HepG2 (cell line): ENCODE results near the gene TBC1D4. TPM values are rescaled to one million over a fixed set of nuclear protein-coding genes. Genes with fewer than 3 reads are reported as not detected.

Source experiments
- ATAC-seq: fragments of 200-7000 bp; cut with Tn5 transposase; 3 replicates; pipeline ENCODE4 v1.9.1; 2020; ENCODE audit warnings: mild to moderate bottlenecking, moderate library complexity
- BruUV-seq: library from RNA; stranded (reverse); fragments of 400-500 nt; replicated peaks from 2 replicates; lab custom pipeline; 2021; lab: Mats Ljungman, UMichigan
- CTCF ChIA-PET: fragments of 300-600 bp; formaldehyde crosslinking; extraction: SDS; loops from one replicate; lab custom pipeline; 2021; ENCODE audit warnings: low total read pairs, inconsistent platforms, low intra/inter-chr PET ratio; lab: Yijun Ruan, JAX
- POLR2A ChIA-PET: fragments of 350-600 bp; sonication (Branson Sonifier 250); formaldehyde crosslinking; loops from one replicate; lab custom pipeline; 2020; ENCODE audit warnings: antibody characterized with exemption, inconsistent platforms; lab: Yijun Ruan, JAX
- DNase-seq: peaks from one replicate; pipeline ENCODE4 v3.0.0-alpha.2; 2015; ENCODE audit warnings: low spot score
- FAIRE-seq: peaks from 3 replicates; lab custom pipeline; 2011; peaks lifted over from hg19 to GRCh38; lab: Jason Lieb, UNC
- H2AFZ ChIP-seq: one replicate; pipeline ENCODE4 v1.6.1; 2011; ENCODE audit warnings: low read length, inconsistent platforms
- H3K27ac ChIP-seq: fragments of 300-600 bp; 3 replicates; pipeline ENCODE4 v1.8.0; 2011; ENCODE audit warnings: mixed run types, mild to moderate bottlenecking, mixed read lengths, low read length, inconsistent platforms; ENCODE audit not compliant: insufficient read depth; ENCODE audit errors: extremely low read length
- H3K27me3 ChIP-seq, 2 experiments: fragments of 200-600 bp in 1 of 2; 2 replicates in 1 of 2; 3 replicates in 1 of 2; pipeline versions ENCODE4 v1.6.0 to v1.8.0; 2011; ENCODE audit warnings: low read length in 2 of 2, mild to moderate bottlenecking in 2 of 2, moderate library complexity in 2 of 2, inconsistent platforms in 1 of 2; ENCODE audit not compliant: insufficient read depth in 2 of 2, control insufficient read depth in 1 of 2
- H3K36me3 ChIP-seq, 2 experiments: fragments of 200-600 bp in 1 of 2; replicated peaks in 1 of 2; 2 replicates in 1 of 2; 3 replicates in 1 of 2; pipeline versions ENCODE4 v1.5.1 to v1.8.0; 2011; ENCODE audit warnings: low read length in 2 of 2, inconsistent platforms in 1 of 2; ENCODE audit not compliant: insufficient read depth in 2 of 2, control insufficient read depth in 1 of 2
- H3K4me1 ChIP-seq: 2 replicates; pipeline ENCODE4 v1.5.1; 2012; ENCODE audit warnings: low read length, inconsistent platforms; ENCODE audit not compliant: insufficient read depth
- H3K4me2 ChIP-seq: 2 replicates; pipeline ENCODE4 v1.6.0; 2011; ENCODE audit warnings: low read depth, low read length, inconsistent platforms
- H3K4me3 ChIP-seq, 3 experiments: fragments of 200-600 bp in 1 of 3; sonication (generic), shearing (Covaris generic) in 1 of 3; replicated peaks in 1 of 3; 2 replicates each; pipeline ENCODE4 v1.5.1; 2011 to 2016; ENCODE audit warnings: low read length in 3 of 3, inconsistent platforms in 2 of 3, low read depth in 2 of 3, mild to moderate bottlenecking in 2 of 3, control low read depth in 1 of 3, mixed read lengths in 1 of 3; ENCODE audit not compliant: insufficient read depth in 1 of 3
- H3K79me2 ChIP-seq: one replicate; pipeline ENCODE4 v1.6.1; 2011; ENCODE audit warnings: low read length, inconsistent platforms; ENCODE audit not compliant: insufficient read depth
- H3K9ac ChIP-seq: 2 replicates; pipeline ENCODE4 v1.6.0; 2011; ENCODE audit warnings: mild to moderate bottlenecking, low read depth, low read length, inconsistent platforms; ENCODE audit not compliant: insufficient read depth
- H3K9me3 ChIP-seq: 2 replicates; pipeline ENCODE4 v1.5.1; 2012; ENCODE audit warnings: mild to moderate bottlenecking, low read length
- H4K20me1 ChIP-seq: 2 replicates; pipeline ENCODE4 v1.6.0; 2011; ENCODE audit warnings: inconsistent platforms, mild to moderate bottlenecking, low read length, moderate library complexity; ENCODE audit not compliant: insufficient read depth
- AHDC1 ChIP-seq: sonication (generic); formaldehyde crosslinking; IDR thresholded peaks from 2 replicates; pipeline ENCODE4 v1.5.1; 2020; ENCODE audit warnings: mild to moderate bottlenecking, missing genetic modification reagents, borderline replicate concordance
- ARID2 ChIP-seq: sonication (generic); formaldehyde crosslinking; IDR thresholded peaks from 2 replicates; pipeline ENCODE4 v1.8.1; 2022; ENCODE audit warnings: mild to moderate bottlenecking, missing genetic modification reagents, borderline replicate concordance
- ARID4A ChIP-seq: sonication (generic); formaldehyde crosslinking; IDR thresholded peaks from 2 replicates; pipeline ENCODE4 v1.5.0; 2020; ENCODE audit warnings: mild to moderate bottlenecking, missing genetic modification reagents, borderline replicate concordance
- ARNT2 ChIP-seq: sonication (generic); formaldehyde crosslinking; IDR thresholded peaks from 2 replicates; pipeline ENCODE4 v1.8.0; 2022; ENCODE audit warnings: mild to moderate bottlenecking, low read depth, missing genetic modification reagents, moderate library complexity
- BRD4 ChIP-seq: sonication (generic); formaldehyde crosslinking; IDR thresholded peaks from 2 replicates; pipeline ENCODE4 v1.4.0; 2020; ENCODE audit warnings: missing genetic modification reagents
- FOXC1 ChIP-seq: sonication (generic); formaldehyde crosslinking; IDR thresholded peaks from 2 replicates; pipeline ENCODE4 v1.8.0; 2022; ENCODE audit warnings: mild to moderate bottlenecking, missing genetic modification reagents, borderline replicate concordance
- RERE ChIP-seq: IDR thresholded peaks from 2 replicates; pipeline ENCODE4 v1.6.1; 2016; ENCODE audit warnings: low read depth, missing genetic modification reagents, missing compliant biosample characterization
- ZNF333 ChIP-seq: sonication (generic); formaldehyde crosslinking; IDR thresholded peaks from 2 replicates; pipeline ENCODE4 v1.4.0; 2020; ENCODE audit warnings: mild to moderate bottlenecking, missing genetic modification reagents, borderline replicate concordance
- ZNF766 ChIP-seq: sonication (generic); formaldehyde crosslinking; IDR thresholded peaks from 2 replicates; pipeline ENCODE4 v1.5.0; 2020; ENCODE audit warnings: missing genetic modification reagents, borderline replicate concordance
- WGBS: methylation state at CpG from one replicate; pipeline ENCODE4 v1.1.6; 2017; ENCODE audit warnings: low lambda C conversion rate; 5-methylcytosine and 5-hydroxymethylcytosine counted together
- in situ Hi-C: cut with HindIII; loops from 2 replicates; pipeline ENCODE4 v1.10.0; 2017; ENCODE audit warnings: low pct_unique_long_range_greater_than_20kb; ENCODE audit not compliant: extremely low pct_ligation_motif_present
- intact Hi-C: fragments of 100-400 bp; cut with micrococcal nuclease; formaldehyde crosslinking; loops from one replicate; pipeline ENCODE4 v1.10.0; 2022; ENCODE audit not compliant: unreplicated experiment
- polyA plus RNA-seq, 8 experiments: library from polyadenylated mRNA; depleted of rRNA in 3 of 8; stranded (reverse) in 7 of 8; unstranded in 1 of 8; fragments of >200 nt; fragmentation: Illumina TruSeq in 4 of 8; extraction: Trizol in 4 of 8; gene quantifications; 2 replicates each; pipeline versions ENCODE4 v1.2.1 to v1.2.3, GENCODE V29; 2011 to 2016; ENCODE audit warnings: low read depth in 4 of 8, missing spikeins in 1 of 8, mixed read lengths in 1 of 8; ENCODE audit not compliant: insufficient read depth in 1 of 8
- total RNA-seq, 5 experiments: library from RNA; depleted of rRNA; stranded (reverse); fragments of >200 nt; fragmentation: Illumina TruSeq; extraction: Trizol; gene quantifications; 2 replicates each; pipeline ENCODE4 v1.2.3, GENCODE V29; 2016; ENCODE audit warnings: low read depth in 1 of 5

The TBC1D4 gene
- total and polyA plus RNA-seq, 2 of the 13 experiments (the other 11 are each of a cell fraction or from before 2014, with no cell fraction given): 35.9 to 64.4 TPM

GRCh38 chr13:75308222-75308621 lies 173.7 kb downstream of the TBC1D4 start:
- 96% methylated on average over 2 of the region's 2 CpGs for WGBS
- intact Hi-C loops: no loop called here
- no TSS peak for BruUV-seq
- TF ChIP-seq ZNF766 (CRISPR knock-in tag): no peak
- TF ChIP-seq RERE (CRISPR knock-in tag): no peak
- no peak for TF ChIP-seq FOXC1 (CRISPR knock-in tag)
- no peak for TF ChIP-seq AHDC1
- TF ChIP-seq BRD4: no peak
- no peak for TF ChIP-seq ARID4A (CRISPR knock-in tag)
- no peak for TF ChIP-seq ARID2 (CRISPR knock-in tag)
- no peak for TF ChIP-seq ZNF333 (CRISPR knock-in tag)
- TF ChIP-seq ARNT2 (CRISPR knock-in tag): no peak

More at GRCh38 chr13:75308222-75308621, 173.7 kb downstream of the TBC1D4 start:
- Histone ChIP-seq H3K79me2 (no peaks in the 10 kb centered on the region), H2AFZ (no peak overlapping the region), H3K27ac (no peak overlapping the region), H3K36me3 (peaks cover 13 to 63% of the 10 kb centered on the region in 2 experiments), H3K4me3 (no peak overlapping the region), H3K4me2 (no peak overlapping the region), H3K27me3 (no peaks in the 10 kb centered on the region), H3K9me3 (no peaks in the 10 kb centered on the region), H4K20me1 (no peaks in the 10 kb centered on the region), H3K4me1 (peaks cover 9% of the 10 kb centered on the region), H3K9ac (no peak overlapping the region)
- CTCF ChIA-PET: no interaction called here
- DNase-seq (no peak), FAIRE-seq (no peak), ATAC-seq (no peak)
- POLR2A ChIA-PET: no interaction called here
- in situ Hi-C loops: no loop called here
